Smooth muscle cell (in vitro differentiated cells): ENCODE data around the gene CNNM2. TPM values are rescaled to one million over a fixed set of nuclear protein-coding genes. Genes with fewer than 3 reads are reported as not detected.

Source experiments
- DNase-seq: peaks from one replicate; lab custom pipeline; 2025; ENCODE audit not compliant: unreplicated experiment; lab: John Stamatoyannopoulos, UW
- H2AFZ ChIP-seq: fragments of 200-600 bp; sonication (generic); 2 replicates; pipeline ENCODE4 v1.6.0; 2016; ENCODE audit warnings: antibody characterized with exemption, low read depth, mild to moderate bottlenecking
- H3F3A ChIP-seq: fragments of 200-600 bp; sonication (generic); 2 replicates; pipeline ENCODE4 v1.6.0; 2017; ENCODE audit warnings: antibody characterized with exemption, low read depth
- H3K27ac ChIP-seq: fragments of 200-600 bp; sonication (generic); 2 replicates; pipeline ENCODE4 v1.5.1; 2016; ENCODE audit warnings: low read depth, mild to moderate bottlenecking
- H3K27me3 ChIP-seq: fragments of 200-600 bp; sonication (generic); 2 replicates; pipeline ENCODE4 v1.6.1; 2016; ENCODE audit warnings: low read depth, mild to moderate bottlenecking
- H3K36me3 ChIP-seq: fragments of 200-600 bp; sonication (generic); 2 replicates; pipeline ENCODE4 v1.5.1; 2016; ENCODE audit warnings: low read depth
- H3K4me1 ChIP-seq: fragments of 200-600 bp; sonication (generic); 2 replicates; pipeline ENCODE4 v1.5.1; 2016; ENCODE audit warnings: low read depth
- H3K4me2 ChIP-seq: fragments of 200-600 bp; sonication (generic); 2 replicates; pipeline ENCODE4 v1.6.0; 2016; ENCODE audit warnings: mild to moderate bottlenecking
- H3K4me3 ChIP-seq: fragments of 200-600 bp; sonication (generic); 2 replicates; pipeline ENCODE4 v1.5.1; 2016; ENCODE audit warnings: mild to moderate bottlenecking
- H3K79me2 ChIP-seq: fragments of 200-600 bp; sonication (generic); 2 replicates; pipeline ENCODE4 v1.6.0; 2016; ENCODE audit warnings: low read depth, mild to moderate bottlenecking
- H3K9ac ChIP-seq: fragments of 200-600 bp; sonication (generic); 2 replicates; pipeline ENCODE4 v1.6.0; 2016; ENCODE audit warnings: low read depth
- H3K9me3 ChIP-seq: fragments of 200-600 bp; sonication (generic); replicated peaks from 2 replicates; pipeline ENCODE4 v1.5.1; 2016; ENCODE audit warnings: low read depth
- H4K20me1 ChIP-seq: fragments of 200-600 bp; sonication (generic); 2 replicates; pipeline ENCODE4 v1.6.0; 2016; ENCODE audit warnings: low read depth
- CTCF ChIP-seq: fragments of 200-600 bp; sonication (generic); IDR thresholded peaks from 2 replicates; pipeline ENCODE4 v1.5.1; 2017; ENCODE audit warnings: borderline replicate concordance, mild to moderate bottlenecking, antibody characterized with exemption; ENCODE audit not compliant: insufficient read depth, poor library complexity, severe bottlenecking
- WGBS: methylation state at CpG from one replicate; pipeline ENCODE4 v1.1.7; 2016; ENCODE audit warnings: low lambda C conversion rate; 5-methylcytosine and 5-hydroxymethylcytosine counted together
- polyA plus RNA-seq: library from polyadenylated mRNA; unstranded; fragments of >200 nt; fragmentation: Nextera tagmentation; extraction: Ambion mirVana; gene quantifications from 2 replicates; pipeline ENCODE4 v1.2.1, GENCODE V29; 2016
- total RNA-seq: library from RNA; depleted of rRNA; stranded (reverse); fragments of >200 nt; gene quantifications from 2 replicates; pipeline ENCODE4 v1.2.3, GENCODE V29; 2014

CNNM2 gene
- total and polyA plus RNA-seq, 2 experiments from 2014 or later = 5.5 to 8.4 TPM

- TF ChIP-seq CTCF = no peak
- Histone ChIP-seq H3K4me3 (no peak overlapping the region), H3K27me3 (no peaks in the 10 kb centered on the region), H3K9me3 (no peaks in the 10 kb centered on the region), H2AFZ (no peak overlapping the region), H3K79me2 (no peaks in the 10 kb centered on the region), H3K27ac (no peak overlapping the region), H3K36me3 (no peaks in the 10 kb centered on the region), H3F3A (no peaks in the 10 kb centered on the region), H4K20me1 (no peaks in the 10 kb centered on the region), H3K9ac (no peak overlapping the region), H3K4me2 (no peak overlapping the region), H3K4me1 (no peaks in the 10 kb centered on the region)
- WGBS = 82% methylated on average over 3 of the region's 3 CpGs
- no peak for DNase-seq
These were observed 23.3 kb downstream of the CNNM2 start for GRCh38 chr10:102941401-102941800.

- no peaks in the 10 kb centered on the region for H4K20me1 ChIP-seq
- H2AFZ ChIP-seq = no peak overlapping the region
- WGBS = 82% methylated on average over 3 of the region's 3 CpGs
- no peaks in the 10 kb centered on the region for H3F3A ChIP-seq
- H3K9me3 ChIP-seq = no peaks in the 10 kb centered on the region
- H3K36me3 ChIP-seq = no peaks in the 10 kb centered on the region
- no peak overlapping the region for H3K4me2 ChIP-seq
- H3K4me1 ChIP-seq = no peaks in the 10 kb centered on the region
- H3K27ac ChIP-seq = no peak overlapping the region
- DNase-seq = no peak
- no peaks in the 10 kb centered on the region for H3K27me3 ChIP-seq
- H3K4me3 ChIP-seq = no peak overlapping the region
- no peak for TF ChIP-seq CTCF
- no peak overlapping the region for H3K9ac ChIP-seq
- no peaks in the 10 kb centered on the region for H3K79me2 ChIP-seq
These were observed 27.4 kb downstream of the CNNM2 start for GRCh38 chr10:102945449-102945848.

- Histone ChIP-seq H3K36me3 (no peaks in the 10 kb centered on the region), H4K20me1 (no peaks in the 10 kb centered on the region), H3K9ac (no peak overlapping the region), H3K4me1 (no peaks in the 10 kb centered on the region), H3K9me3 (no peaks in the 10 kb centered on the region), H3K4me3 (no peak overlapping the region), H2AFZ (no peak overlapping the region), H3K27me3 (no peaks in the 10 kb centered on the region), H3K79me2 (no peaks in the 10 kb centered on the region), H3K27ac (no peak overlapping the region), H3K4me2 (no peak overlapping the region), H3F3A (no peaks in the 10 kb centered on the region)
- TF ChIP-seq CTCF = no peak
- no peak for DNase-seq
- WGBS = 70% methylated on average over 2 of the region's 2 CpGs
These were observed 27.9 kb downstream of the CNNM2 start for GRCh38 chr10:102945962-102946361.

- Histone ChIP-seq H3K4me3 (no peak overlapping the region), H3K27me3 (no peaks in the 10 kb centered on the region), H3F3A (no peaks in the 10 kb centered on the region), H2AFZ (no peak overlapping the region), H4K20me1 (no peaks in the 10 kb centered on the region), H3K9me3 (no peaks in the 10 kb centered on the region), H3K36me3 (no peaks in the 10 kb centered on the region), H3K79me2 (no peaks in the 10 kb centered on the region), H3K27ac (no peak overlapping the region), H3K9ac (no peak overlapping the region), H3K4me1 (no peaks in the 10 kb centered on the region), H3K4me2 (no peak overlapping the region)
- no peak for TF ChIP-seq CTCF
- DNase-seq = no peak
- WGBS = 91% methylated on average over 2 of the region's 2 CpGs
These were observed 28.9 kb downstream of the CNNM2 start for GRCh38 chr10:102946992-102947391.
